Measurements from ENCODE around the gene IGFBP5.

DNA sequence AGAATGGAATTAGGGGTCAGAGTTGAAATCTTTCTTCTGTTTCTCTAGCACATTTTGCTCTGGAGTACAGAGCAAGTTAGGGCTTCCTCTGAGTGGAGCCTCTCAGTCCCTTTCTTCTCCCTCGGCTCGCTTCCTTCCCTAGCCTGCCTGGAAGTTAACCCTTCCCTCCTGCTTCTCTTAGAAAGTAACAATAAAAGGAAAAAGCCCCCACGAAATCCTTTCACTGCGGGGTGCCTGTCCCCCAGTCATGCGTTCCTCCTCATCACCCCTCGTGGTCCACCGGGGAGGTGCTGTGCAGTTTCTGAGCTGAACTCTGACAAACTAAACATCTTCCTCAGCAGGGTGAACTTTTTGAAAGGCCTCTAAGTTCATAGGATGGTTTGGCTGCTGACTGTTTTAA, 60.2 kb downstream of the IGFBP5 start:
- peak in 1 of 2 donors; percentile 1 for TF ChIP-seq CTCF (IDR thresholded peaks at IDR 0.05; ENCODE audit: extremely low read depth in 1 of 2, insufficient read depth in 1 of 2, low read depth in 1 of 2, low read length in 2 of 2)
- no peak for TF ChIP-seq POLR2A (IDR thresholded peaks at IDR 0.05; ENCODE audit: low read depth, low read length)
- TF ChIP-seq EZH2 (IDR thresholded peaks at IDR 0.05; ENCODE audit: borderline replicate concordance, low read depth, low read length, severe bottlenecking): no peak
- TF ChIP-seq, protein P1, sequence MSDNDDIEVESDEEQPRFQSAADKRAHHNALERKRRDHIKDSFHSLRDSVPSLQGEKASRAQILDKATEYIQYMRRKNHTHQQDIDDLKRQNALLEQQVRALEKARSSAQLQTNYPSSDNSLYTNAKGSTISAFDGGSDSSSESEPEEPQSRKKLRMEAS (IDR thresholded peaks at IDR 0.05; ENCODE audit: insufficient read depth, insufficient read length): no peak
- no peak for TF ChIP-seq FOS (IDR thresholded peaks at IDR 0.05; ENCODE audit: borderline replicate concordance, insufficient read depth, low read length)
- TF ChIP-seq GATA2 (IDR thresholded peaks at IDR 0.05; ENCODE audit: insufficient read depth, insufficient read length, low read depth, low read length): no peak
- TF ChIP-seq POLR2AphosphoS5 (IDR thresholded peaks at IDR 0.05; ENCODE audit: insufficient read depth, low read depth, low read length): no peak
- no peak for TF ChIP-seq JUN (IDR thresholded peaks at IDR 0.05; ENCODE audit: borderline replicate concordance, insufficient read depth, insufficient read length, low read depth)
